HG03280 (cell line): ENCODE measurements around the gene MRI1.
"Not testable (repeated sequence)": the region's sequence is repeated elsewhere in the genome, so short reads cannot be mapped to it uniquely, and the experiment has no call there.

Experiments used
- ATAC-seq: cut with Tn5 transposase; IDR thresholded peaks from one replicate; pipeline ENCODE4 v1.9.1; 2021; ENCODE audit warnings: mild to moderate bottlenecking, moderate library complexity; ENCODE audit not compliant: unreplicated experiment

MRI1 gene

GRCh38 chr19:13788991-13789390 is 24.7 kb downstream of the MRI1 start:
- ATAC-seq, result no peak

- ATAC-seq, result no peak
Measured at GRCh38 chr19:13790354-13790753, 26.0 kb downstream of the MRI1 start.

GRCh38 chr19:13793317-13793716 is 29.0 kb downstream of the MRI1 start:
- ATAC-seq, result not testable (repeated sequence)

- no peak for ATAC-seq
Measured at GRCh38 chr19:13794398-13794756, 30.1 kb downstream of the MRI1 start.

- peak; percentile 96 for ATAC-seq
Measured at GRCh38 chr19:13794757-13795589, 30.7 kb downstream of the MRI1 start, which contains the start of gene ZSWIM4. Gene ZSWIM4 (plus strand): TSS chr19:13795443. CDS start chr19:13795649, 206 bp downstream.

GRCh38 chr19:13795595-13796300 is 31.4 kb downstream of the MRI1 start:
- ATAC-seq, result peak; percentile 35

GRCh38 chr19:13796301-13797057 is 32.2 kb downstream of the MRI1 start:
- ATAC-seq, result no peak

GRCh38 chr19:13797058-13797440 is 32.7 kb downstream of the MRI1 start:
- ATAC-seq, result no peak

GRCh38 chr19:13797870-13798269 is 33.5 kb downstream of the MRI1 start:
- no peak for ATAC-seq

- ATAC-seq, result no peak
Measured at GRCh38 chr19:13799669-13800068, 35.3 kb downstream of the MRI1 start.

- no peak for ATAC-seq
Measured at GRCh38 chr19:13803038-13803437, 38.7 kb downstream of the MRI1 start.

GRCh38 chr19:13804830-13805683 is 40.7 kb downstream of the MRI1 start:
- ATAC-seq, result no peak

- no peak for ATAC-seq
Measured at GRCh38 chr19:13806728-13807127, 42.4 kb downstream of the MRI1 start.

GRCh38 chr19:13807421-13808021 is 43.2 kb downstream of the MRI1 start:
- ATAC-seq, result no peak

- no peak for ATAC-seq
Measured at GRCh38 chr19:13808856-13809255, 44.5 kb downstream of the MRI1 start.

- no peak for ATAC-seq
Measured at GRCh38 chr19:13812544-13812943, 48.2 kb downstream of the MRI1 start.

- no peak for ATAC-seq
Measured at GRCh38 chr19:13813147-13813546, 48.8 kb downstream of the MRI1 start.

GRCh38 chr19:13814550-13814949 is 50.2 kb downstream of the MRI1 start:
- ATAC-seq, result no peak

GRCh38 chr19:13817018-13817614 is 52.8 kb downstream of the MRI1 start:
- peak; percentile 60 for ATAC-seq
